Stimulated activated CD8-positive, alpha-beta memory T cell treated with anti-CD3 and anti-CD28 coated beads, Interleukin-12 subunit alpha, Interleukin-12 subunit beta, amount 100 ng/mL, for 24 hours (primary cell): Measurements from ENCODE around the gene NR2F2.

Source experiments
- DNase-seq: peaks from one replicate; pipeline ENCODE4 v3.0.0-alpha.2; 2020; ENCODE audit errors: extremely low read depth

The NR2F2 gene

DNA sequence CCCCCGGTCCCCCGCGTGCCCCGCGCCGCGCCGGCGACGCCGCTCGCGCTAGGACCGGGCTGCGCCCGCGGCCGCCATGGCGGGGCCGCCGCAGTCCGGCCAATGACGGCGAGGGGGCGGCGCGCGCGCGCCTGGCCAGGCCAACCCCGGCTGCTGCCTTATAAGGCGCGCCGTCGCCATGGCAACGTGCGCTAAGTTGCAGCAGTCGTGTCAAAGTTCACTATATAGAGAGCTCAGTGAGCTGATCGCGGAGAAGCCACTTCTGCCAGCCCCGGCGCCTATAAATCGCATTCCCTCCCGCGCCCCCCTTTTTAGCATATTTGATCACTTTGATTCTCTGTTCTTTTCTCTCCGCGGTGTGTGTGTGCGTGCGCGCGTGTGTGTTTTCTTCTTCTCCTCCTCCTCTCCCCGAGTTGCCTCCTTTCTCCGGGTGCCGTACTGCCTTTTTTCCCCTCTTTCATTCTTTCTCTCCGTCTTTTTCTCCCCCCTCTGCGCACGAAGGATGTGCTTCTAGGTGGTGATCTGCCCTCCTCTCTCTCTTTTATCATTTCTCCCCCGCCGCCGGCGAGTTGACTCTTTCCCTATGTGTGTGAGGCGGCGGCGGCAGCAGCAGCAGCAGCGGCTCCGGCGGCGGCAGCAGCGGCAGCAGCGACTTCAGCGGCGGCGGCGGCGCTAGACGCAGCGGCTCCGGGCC, at the start of gene NR2F2:
Gene NR2F2 (plus strand): TSS at position 251 of the 694 bp plus-strand sequence. CDS start 1,406 bp downstream, outside the sequence.
- no peak for DNase-seq

DNA sequence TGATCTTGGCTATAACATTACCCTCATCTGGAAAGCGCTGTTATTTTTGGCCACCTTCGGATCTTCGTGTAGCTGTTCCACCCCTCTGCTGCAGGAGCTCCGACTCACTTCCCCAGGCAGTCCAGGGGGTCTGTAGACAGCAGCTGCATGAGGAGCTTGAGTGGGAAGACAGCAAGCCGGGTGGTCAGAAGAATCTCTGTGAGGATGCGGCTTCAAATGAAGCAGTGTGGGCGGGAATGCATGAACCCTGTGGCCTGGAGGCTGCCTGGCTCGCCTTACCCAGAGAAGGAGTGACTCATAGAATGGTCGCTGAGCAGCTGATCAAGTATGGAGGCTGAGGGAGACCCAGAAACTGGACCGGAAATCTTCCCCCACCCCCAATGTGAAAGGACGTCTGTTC, 45.2 kb upstream of the NR2F2 start:
- DNase-seq, result no peak

DNA sequence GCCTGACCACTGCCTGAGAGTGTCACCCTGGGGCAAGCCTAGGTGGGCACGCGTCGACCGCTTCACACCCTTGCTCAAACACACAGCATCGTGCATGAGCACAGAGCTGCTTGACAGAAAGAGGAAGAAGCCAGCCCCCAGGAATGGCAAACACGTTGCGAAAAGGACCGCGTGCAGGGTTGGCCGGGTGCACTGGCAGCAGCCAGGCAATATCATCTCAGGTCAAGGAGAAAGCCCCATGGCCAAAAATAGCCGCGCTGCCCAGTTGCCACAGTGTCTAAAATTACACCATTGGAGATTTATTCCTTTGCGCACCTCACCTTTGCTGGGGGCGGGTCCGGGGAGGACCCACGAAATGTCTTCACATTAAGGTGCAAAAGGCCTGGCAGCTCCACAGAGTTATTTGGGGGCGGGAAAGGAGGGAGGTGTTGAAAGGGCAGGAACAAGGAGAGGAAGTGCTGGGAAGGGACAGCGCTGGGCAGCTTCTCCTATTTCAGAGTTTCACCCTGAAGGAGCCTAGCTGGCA, 44.7 kb upstream of the NR2F2 start:
- DNase-seq, result no peak

DNA sequence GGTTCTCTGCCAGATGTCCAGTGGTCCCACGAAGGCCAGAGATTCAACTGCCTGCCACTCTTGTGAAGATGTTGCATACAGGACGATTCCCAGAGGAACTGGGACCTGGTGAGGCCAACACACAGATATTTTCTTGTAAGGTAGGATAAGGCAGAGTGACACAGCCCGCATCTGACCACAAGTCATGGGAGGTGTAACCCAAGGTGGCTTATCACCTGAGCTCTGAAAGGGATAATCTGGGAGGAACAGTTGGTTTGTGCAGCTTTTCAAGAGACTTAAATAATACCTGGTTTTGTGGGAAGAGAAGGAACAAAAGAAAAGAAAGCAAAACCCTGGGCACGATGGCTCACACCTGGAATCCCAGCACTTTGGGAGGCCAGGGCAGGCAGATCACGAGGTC, 39.8 kb upstream of the NR2F2 start:
- DNase-seq, result no peak

DNA sequence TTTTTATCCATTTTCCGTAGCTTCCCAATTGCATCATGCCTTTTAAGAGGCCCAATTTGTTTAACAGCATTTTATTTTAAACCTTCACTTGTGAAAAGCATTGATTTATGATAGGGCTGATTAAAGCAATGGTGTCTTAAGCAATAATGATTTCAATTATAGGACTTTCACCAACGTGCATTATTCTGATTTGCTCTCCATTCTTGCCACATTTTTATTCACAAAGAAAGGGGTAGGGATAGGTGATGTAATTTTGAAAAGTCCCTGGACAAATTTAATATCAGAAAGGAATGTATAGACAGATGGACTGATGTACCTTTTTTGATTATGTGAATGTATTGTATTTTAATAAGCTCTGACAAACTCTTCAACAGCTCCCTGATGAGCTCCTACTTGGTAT, 37.9 kb upstream of the NR2F2 start:
- DNase-seq, result no peak

DNA sequence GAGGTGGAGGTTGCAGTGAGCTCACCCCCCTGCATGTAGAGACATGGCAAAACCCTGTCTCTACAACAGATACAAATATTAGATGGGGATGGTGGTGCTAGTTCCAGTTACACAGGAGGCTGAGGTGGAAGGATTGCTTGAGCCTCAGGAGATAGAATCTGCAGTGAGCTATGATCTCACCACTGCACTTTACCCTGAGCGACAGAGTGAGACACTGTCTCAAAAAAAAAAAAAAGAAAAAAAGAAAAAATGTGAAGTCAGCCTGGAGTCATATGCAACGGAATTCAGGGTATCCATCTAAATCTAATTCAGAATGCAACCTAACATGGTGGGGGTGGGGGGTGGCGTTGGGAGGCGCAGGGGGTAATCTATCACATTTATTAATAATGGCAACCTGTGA, 37.1 kb upstream of the NR2F2 start:
- no peak for DNase-seq

DNA sequence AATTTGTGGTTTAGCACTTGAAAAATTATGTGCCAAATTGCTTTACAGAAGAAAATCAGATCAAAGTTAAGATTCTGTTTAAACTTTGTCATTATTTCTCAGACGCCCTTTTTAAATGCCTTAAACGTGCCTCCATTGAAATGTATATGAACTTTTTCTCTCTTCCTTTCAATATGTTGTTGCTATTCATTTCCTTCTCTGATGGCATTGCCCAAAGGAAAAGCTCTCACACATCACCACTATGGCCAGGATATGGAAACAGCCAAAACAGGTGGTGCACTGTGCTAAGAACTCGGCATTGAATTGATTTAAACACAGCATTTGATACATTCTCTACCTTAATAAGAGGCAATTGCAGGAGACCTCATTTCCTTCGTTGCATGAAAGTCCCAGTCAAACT, 35.7 kb upstream of the NR2F2 start:
- DNase-seq, result no peak

DNA sequence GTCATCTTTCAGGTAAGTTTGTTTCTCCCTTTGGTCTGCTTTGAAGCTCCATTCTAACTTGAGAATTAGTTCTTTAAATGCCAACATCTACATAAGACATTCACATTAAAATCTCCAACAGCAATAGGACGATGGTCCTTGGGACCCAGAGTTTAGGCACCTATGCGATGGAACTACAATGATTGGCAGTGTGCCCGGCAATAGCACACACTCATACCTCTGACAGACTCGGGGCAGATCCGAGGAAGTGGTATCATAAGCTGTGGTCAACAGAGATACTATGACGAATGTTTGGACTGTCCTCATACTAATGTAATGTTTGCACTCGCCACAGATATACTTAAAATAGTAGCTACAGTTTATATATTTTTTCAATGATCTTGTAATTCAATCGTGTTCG, 34.2 kb upstream of the NR2F2 start:
- no peak for DNase-seq

DNA sequence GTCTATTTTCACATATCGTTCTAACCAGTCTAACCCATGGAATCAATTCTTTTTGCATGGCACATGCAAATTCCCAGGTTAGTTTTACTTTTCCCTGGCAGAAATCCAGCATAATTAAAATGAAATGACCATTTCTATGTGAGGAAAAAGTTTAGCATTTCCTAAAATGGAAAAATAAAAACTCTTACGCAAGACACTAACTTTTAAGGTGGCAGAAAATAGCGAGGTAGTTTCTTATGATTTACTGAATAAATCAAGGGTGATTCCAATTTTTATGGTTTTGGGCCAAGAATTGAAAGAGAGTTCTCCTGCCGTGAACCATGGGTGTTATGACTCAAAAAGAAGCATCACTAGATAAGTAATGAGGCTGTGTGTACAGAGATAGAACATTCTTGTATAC, 32.7 kb upstream of the NR2F2 start:
- DNase-seq, result no peak

DNA sequence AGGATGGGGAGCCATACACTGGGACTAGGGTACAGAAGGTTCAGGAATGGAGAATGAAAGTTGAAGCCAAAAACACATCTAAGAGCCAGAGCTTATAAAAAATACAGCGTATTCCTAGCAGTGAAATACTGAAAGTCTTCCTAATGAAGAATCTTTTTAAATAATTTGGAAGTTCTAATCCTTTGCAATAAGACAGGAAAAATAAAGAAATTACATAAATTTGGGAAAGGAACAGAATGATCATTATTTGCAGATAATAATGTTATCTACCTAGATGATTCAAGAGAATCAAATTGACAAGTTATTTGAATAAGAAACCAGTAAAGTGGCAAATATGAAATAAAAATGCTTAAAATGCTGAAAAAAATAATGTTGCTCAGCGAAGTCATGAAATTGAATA, 32.3 kb upstream of the NR2F2 start:
- DNase-seq, result no peak

DNA sequence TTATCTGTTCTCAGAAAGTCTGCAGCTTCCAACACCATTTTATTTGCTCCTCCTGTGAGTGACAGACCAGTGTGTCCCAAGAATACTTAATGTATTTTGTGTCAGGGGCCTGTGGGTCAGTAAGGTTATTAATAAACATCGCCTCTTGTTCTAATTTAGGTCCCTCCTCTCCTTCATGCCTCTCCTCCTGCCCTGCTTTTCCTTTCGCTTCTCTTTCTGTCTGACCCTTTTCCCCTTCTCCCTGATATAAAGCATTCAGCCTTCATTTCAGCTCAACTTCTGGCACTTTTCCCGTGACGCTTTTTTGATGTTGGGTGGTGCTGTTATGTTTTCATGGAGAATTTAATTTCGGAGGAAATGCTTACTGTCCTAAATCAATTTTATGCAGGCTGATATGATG, 29.7 kb upstream of the NR2F2 start:
- no peak for DNase-seq

DNA sequence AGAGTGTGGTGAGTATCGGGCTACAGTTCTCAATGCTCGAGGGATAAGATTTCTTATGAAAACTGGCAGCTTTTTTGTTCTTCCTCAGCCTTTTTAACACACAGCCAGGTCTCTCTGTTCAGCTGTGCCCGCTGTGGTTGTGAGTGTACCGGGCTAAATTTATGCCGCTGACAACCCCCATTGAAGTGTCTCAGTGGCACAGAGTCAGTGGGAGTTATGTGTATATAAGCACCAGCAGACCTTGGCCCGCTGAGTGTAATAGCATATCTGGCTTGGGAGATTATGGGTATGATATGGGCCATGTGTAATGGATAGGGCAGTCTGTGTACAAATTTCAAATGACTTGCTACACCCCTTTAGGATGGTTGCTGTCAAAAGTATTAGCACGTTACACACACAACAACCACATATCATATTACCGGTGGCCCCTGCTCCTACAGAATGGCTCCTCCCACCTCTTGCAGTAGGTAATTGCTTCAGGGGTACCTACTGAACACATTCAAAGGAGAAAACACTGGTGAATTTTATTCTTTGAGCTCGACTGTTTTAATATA, 26.9 kb upstream of the NR2F2 start:
- DNase-seq, result no peak

DNA sequence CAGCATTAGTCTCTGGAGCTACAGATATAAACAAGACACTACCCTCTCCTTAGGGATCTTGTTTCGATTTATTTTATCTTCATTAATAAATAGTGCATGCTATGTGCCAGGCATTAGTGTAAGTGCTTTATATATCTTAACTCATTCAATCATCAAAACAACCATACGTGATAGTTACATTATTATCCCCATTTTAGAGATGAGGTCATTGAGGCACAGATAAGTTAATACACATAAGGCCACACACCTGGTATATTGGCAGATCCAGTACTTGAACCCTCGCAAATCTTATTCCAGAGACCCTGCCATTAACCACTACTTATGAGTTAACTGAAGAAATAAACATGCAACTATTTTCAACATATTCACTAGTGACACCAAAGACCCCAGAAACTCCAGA, 25.7 kb upstream of the NR2F2 start:
- no peak for DNase-seq

DNA sequence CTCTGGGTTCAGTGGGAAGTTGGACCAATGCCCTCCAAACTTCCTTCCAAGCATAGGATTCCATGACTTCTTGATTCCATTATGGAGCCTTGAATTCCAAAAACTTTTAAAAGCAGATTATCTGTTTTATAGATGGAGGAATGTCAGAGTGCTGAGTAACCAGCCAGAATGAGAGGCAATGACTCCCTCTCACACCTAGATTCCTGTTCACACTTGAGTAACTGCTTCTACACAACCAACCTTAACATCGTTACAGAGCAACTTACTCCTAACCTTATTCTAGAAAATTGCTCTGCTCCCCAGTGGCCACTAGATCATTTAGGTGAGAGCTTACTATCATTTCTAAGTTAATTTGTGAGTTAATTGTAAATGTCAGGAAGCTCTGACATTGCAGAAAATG, 24.2 kb upstream of the NR2F2 start:
- no peak for DNase-seq

DNA sequence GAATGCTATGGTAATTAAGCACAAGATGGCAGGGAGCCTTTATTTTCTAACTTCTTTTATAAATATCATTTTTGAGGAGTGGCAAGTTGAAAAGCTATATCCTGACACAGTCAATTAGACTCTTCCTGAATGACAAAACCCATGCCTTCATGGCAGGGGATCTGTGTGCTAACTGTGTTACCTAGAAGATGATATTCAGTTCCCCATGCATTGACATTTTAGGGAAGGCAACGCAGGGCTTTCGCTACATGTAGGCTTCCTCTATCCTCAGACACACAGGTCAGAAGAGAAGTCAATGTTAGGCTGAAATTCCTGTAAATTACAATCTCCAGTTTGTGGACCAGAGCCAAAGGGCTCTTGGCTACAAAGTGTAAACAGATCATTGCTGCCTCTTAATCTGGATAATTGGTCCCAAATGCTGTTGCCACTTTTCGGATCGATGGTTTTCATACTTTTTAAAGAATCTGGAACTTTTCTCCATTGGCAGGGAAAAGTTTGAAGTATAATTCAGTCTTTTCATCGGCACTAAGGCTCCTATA, 22.6 kb upstream of the NR2F2 start:
- no peak for DNase-seq

DNA sequence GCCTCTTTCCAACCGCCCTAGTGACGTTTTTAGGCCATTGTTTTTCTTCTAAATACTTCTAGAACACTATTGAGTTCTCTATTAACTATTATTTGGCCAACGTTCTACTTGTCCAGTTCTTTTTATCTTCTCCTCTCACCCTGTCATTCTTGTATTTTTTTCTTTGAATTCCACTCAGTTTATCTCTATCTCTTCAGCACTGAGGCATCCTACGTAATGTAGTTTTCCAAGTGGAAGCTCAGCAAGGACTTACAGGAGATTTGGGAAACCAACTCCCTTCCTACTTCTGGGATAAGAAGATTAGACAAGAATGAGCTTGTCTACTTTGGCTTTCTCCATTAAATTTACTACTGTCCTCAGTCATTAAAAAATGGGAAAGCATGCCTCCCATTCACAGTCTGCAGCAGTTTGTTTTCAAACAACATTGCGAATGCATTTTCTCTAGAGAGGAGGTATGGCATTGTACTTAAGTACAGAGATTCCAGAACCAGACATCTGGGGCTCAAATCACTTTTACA, 21.3 kb upstream of the NR2F2 start:
- DNase-seq, result no peak

DNA sequence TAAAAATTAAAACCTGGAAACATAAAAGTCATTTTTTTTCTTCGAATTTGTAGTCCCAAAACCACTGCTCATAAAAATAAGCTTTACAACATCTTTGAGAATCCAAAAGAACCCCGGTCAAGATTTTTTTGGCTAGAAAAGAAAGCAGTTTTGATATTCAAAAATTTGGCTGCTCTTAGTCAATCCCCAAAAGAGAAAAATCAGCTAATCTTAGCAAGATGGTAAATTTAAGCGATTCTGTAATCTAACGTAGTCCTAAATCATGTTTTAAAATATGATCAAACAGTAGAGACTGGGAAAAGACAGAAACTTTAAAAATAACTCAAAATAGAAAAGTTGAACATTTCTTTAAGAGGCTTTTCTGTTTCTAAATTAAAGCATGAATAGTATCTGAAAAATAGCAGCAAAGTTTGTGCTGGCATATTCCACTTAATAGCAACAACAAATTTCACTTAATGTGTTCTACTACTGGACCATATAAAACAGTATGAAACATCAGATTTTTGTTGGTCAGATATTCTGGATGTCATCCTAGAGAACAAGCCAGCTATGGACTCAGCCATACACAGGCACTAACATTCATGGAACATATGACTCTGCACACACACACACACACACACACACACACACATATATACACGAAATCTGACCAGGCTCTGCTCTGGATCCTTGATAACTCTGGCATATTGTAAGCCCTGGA, 19.1 kb upstream of the NR2F2 start:
- DNase-seq, result no peak

DNA sequence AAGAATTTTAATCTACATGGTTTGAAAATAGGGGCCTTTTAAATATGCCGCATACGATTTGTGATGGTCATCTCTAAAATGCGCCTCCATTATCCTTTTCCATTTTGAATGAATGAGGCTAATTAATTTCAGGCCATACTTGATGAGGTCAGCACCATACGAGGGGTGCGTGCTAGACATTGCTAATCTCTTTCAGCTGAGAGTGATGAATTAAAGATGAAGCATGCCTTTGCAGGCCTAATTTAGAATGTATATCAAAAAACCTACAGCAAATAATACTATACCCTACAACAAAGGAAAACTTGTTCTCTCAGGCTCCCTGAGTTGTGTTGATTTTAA, 18.6 kb upstream of the NR2F2 start:
- no peak for DNase-seq

DNA sequence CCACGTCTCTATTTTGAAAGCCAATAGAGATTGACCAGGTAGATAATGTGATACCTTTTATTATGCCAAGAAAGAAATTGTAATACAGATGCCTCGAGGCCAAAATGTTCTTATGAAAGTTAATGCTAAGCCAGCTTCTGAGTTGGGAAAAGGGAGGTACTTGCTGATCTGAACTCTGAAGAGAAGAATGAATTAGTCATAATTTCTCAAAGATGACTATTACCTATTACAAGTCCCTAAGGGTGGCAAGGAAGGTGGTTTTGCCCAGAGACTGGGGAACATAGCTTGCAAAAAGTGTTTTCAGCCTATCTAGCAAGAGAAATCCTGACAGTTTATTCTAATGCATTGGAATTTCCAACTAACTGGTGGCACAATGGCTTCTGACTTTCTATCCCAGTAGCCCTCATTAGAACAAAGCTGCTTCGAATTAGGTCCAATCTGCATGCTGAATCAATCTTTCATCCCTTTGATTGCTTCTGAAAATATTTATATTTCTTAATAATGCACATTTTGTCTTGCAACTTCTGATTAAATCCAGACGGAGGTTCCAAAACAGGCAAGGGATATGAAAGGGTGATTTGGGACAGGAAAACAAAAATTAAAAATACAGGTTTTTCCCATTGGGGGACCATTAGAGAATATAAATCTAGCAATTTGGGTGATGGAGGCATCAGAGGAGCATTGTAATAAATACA, 17.7 kb upstream of the NR2F2 start:
- DNase-seq, result no peak

DNA sequence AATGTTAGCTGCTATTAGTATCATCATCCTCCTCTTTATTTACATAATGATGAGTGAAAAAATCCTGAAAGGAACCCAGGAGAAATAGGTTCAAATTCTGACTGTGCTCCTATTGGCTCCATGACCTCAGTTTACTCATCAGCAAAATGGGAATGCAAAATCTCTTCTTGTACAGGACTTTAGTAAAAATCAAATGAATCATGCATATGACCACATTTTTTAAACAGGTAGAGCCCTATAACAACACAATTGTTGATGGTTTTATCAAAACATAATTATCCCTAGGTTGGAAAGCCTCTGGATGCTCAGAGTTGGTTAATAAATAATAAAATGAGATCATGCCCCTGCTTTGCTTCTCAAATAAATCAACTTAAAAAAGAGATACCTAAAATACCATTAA, 16.0 kb upstream of the NR2F2 start:
- no peak for DNase-seq

DNA sequence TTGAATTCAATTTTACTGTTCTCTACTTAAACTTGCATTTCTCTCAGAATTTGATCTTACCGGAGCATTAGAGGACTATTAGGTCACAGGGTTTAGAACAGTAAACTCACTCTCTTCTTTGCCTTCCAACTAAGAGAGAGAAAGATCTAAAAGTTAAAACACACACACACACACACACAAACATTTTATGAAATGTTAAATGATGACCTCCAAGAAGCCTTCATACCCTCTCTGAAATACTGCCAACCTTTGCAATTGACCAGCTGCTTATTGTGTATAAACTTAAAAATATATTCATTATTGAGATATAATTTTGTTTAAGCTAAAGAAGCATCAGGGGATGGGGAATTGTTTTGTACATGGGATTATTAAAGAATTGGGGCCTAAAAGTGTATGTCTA, 15.5 kb upstream of the NR2F2 start:
- DNase-seq, result no peak

DNA sequence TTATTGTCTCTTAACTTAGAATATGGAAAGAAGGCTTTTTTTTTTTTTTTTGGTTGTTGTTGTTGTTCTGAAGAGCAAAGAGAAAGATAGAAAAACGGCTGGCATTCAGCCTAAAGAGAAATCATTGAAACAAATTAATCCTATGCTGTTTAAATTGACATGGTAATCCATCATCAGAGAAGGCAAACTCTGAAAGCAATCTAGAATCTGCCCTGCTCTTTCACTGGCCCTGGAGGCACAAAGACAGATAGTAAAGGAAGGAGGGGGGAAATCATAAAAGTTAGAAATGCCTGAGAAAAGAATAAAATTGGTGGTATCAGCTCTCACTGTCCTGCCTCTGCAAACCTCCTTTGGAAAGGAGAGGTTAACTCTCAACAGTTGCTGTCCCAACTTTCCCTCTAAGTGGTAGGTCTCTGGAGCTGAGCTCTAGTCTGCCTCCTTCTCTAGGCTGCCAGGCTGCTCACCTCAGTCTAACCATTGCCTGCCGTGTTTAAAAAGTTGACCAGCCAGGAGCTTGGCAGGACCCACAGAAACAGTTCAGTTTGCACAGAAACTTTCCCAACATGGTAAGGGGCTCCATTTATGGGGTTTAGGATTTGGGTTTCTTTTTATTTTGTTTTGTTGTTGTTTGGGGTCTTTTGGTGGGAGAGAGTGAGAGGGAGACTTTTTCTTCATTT, 13.4 kb upstream of the NR2F2 start:
- DNase-seq, result no peak
